Heart right ventricle (tissue), 16 donors: Measurements from ENCODE around the gene TOE1. TPM values are rescaled to one million over a fixed set of nuclear protein-coding genes. Genes with fewer than 3 reads are reported as not detected.
A peak's percentile ranks its signal among the peaks of the same experiment; 100 is the strongest.

ENCODE experiments used
- ATAC-seq, 8 donors: fragments of 200-7000 bp; cut with Tn5 transposase; one replicate each; pipeline ENCODE4 v1.9.1; 2020; ENCODE audit warnings: mild to moderate bottlenecking in 8 of 8, moderate library complexity in 8 of 8, moderate number of reproducible peaks in 1 of 8
- DNase-seq, 2 donors: peaks; one replicate each; pipeline ENCODE4 v3.0.0-alpha.2; 2020
- H3K27ac ChIP-seq, 10 donors: fragments of 200-600 bp; sonication (generic) in 2 of 10; one replicate each; pipeline versions ENCODE4 v1.5.0 to v1.8.0; 2020 to 2022; ENCODE audit warnings: mild to moderate bottlenecking in 3 of 10
- H3K27me3 ChIP-seq, 7 donors: fragments of 200-600 bp; one replicate each; pipeline ENCODE4 v1.8.0; 2021 to 2022; ENCODE audit warnings: mild to moderate bottlenecking in 2 of 7
- H3K36me3 ChIP-seq, 9 donors: fragments of 200-600 bp; sonication (generic) in 1 of 9; one replicate each; pipeline versions ENCODE4 v1.5.0 to v1.8.0; 2020 to 2022; ENCODE audit warnings: mild to moderate bottlenecking in 2 of 9
- H3K4me1 ChIP-seq, 9 donors: fragments of 200-600 bp; sonication (generic) in 1 of 9; one replicate each; pipeline versions ENCODE4 v1.5.0 to v1.8.0; 2020 to 2022; ENCODE audit warnings: mild to moderate bottlenecking in 4 of 9
- H3K4me3 ChIP-seq, 10 donors: fragments of 200-600 bp; sonication (generic) in 2 of 10; one replicate each; pipeline versions ENCODE4 v1.5.0 to v1.8.0; 2020 to 2022; ENCODE audit warnings: mild to moderate bottlenecking in 7 of 10, moderate library complexity in 2 of 10
- H3K9me3 ChIP-seq, 11 donors: fragments of 200-600 bp in 10 of 11; sonication (generic) in 2 of 11; one replicate each; pipeline versions ENCODE4 v1.5.0 to v1.8.0; 2013 to 2022; ENCODE audit warnings: mild to moderate bottlenecking in 2 of 11, control low read depth in 1 of 11, moderate library complexity in 1 of 11
- WGBS, 2 donors: extraction: QIAGEN DNeasy Blood & Tissue Kit; methylation state at CpG; one replicate each; pipeline ENCODE4 v1.1.7; 2013; ENCODE audit warnings: inconsistent platforms in 1 of 2; 5-methylcytosine and 5-hydroxymethylcytosine counted together
- intact Hi-C, 10 donors: fragments of 100-400 bp; cut with DNase I; formaldehyde crosslinking; loops; one replicate each; pipeline versions ENCODE4 v1.11.1 to v1.14.2; 2022
- polyA plus RNA-seq, 2 donors: library from polyadenylated mRNA; stranded (reverse); fragments of 200-250 nt; gene quantifications; one replicate each; pipeline ENCODE4 v1.2.3, GENCODE V29; 2013
- total RNA-seq, 10 donors: library from RNA; stranded (reverse); fragmentation: NEBNext Ultra II Directional in 3 of 10; extraction: Animal tissue kit (Norgen Biotek cat#: 25700) in 3 of 10; gene quantifications; one replicate each; pipeline versions ENCODE4 v1.2.1 to v1.2.4, GENCODE V29; 2021 to 2023
- TF ChIP-seq, protein P1 (sequence below), 9 donors: fragments of 200-600 bp; sonication (generic) in 2 of 9; IDR thresholded peaks; one replicate each; pipeline versions ENCODE4 v1.5.0 to v1.8.0; 2021 to 2022; ENCODE audit warnings: antibody characterized with exemption in 9 of 9, mild to moderate bottlenecking in 5 of 9, moderate library complexity in 1 of 9
- donor health status: Arrhythmogenic right ventricular cardiomyopathy.
- donor health status: ischemic (EF 13 %, LVEDD 7.1; RV severe dilation, severe dysfunction).
- donor health status: healthy with polysubstance abuse.
- donor health status: DM: no; HTN: yes; CAD: no.
- donor health status: DM: no; HTN: no; CAD: no.
- donor health status: ischemic (EF 25% LVEDD 6.9; RV normal size, moderate dysfunction).
- donor health status: ischemic (EF 25% LVEDD 5.7; RV mildly dilated, moderate dysfunction).
- donor health status: healthy.
- donor health status: DM: yes; HTN: yes; CAD: no.
- donor health status: Ischemic cardiomyopathy.
- donor health status: ischemic (EF 35%, LVEDD 5.7; RV mildly dilated, moderate dysfunction).
- donor health status: nonischemic (EF 11% LVEDD 7.7; RV severe dilation, severe dysfunction).
- donor health status: DM: yes; HTN: yes; CAD: no.
- donor health status: PGD.
- donor health status: ischemic (EF 29% LVEDD 5.4; RV normal size, mild dysfunction).
- donor health status: nonischemic (EF 23%, LVEDD 6.1; RV moderate dilation, normal function).

TOE1 gene
- total and polyA plus RNA-seq, 12 donors = 2.7 to 6.6 (median 4.1) TPM

DNA sequence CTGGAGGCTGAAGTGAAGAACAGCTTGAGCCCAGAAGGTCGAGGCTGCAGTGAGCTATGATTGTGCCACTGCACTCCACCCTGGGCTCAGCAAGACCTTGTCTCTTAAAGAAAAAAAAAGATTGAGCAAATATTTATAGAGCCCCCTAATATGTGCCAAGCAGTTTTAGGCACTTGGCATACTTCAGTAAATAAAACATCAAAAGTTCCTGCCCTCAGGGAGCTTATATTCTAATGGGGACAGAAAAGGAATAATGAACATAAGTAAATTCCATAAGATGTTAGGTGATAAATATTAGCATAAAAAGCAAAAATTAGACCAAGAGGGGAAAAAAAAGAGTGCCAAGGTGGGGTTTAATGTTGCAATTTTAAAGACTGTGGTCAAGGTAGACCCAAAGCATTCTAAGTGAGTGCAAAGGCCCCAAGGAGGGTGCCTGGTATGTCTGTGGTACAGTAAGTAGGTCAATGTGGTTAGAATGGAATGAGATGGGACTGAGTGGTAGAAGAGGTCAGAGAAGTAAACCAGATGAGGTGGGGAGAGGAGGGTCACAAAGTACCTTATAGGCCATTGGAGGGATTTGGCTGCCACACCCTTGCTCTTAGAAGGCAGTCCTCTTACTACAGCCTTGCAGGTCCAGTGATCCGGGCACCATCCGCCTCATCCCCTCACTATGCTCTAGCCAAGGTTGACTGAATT lies 2.2 kb upstream of the TOE1 start:
- ATAC-seq (no peak), DNase-seq (no peak)
- H3K27ac ChIP-seq = no peak overlapping the region
- H3K4me3 ChIP-seq = no peak overlapping the region
- no peaks in the 10 kb centered on the region for H3K27me3 ChIP-seq
- intact Hi-C loops = no loop called here
- no peaks in the 10 kb centered on the region for H3K9me3 ChIP-seq
- 76 to 92% methylated on average over 3 of the region's 3 CpGs for WGBS, 2 donors
- H3K4me1 ChIP-seq = peaks cover 11 to 43% (median 25%) of the 10 kb centered on the region in 9 donors
- H3K36me3 ChIP-seq = peaks cover 0 to 31% (median 23%) of the 10 kb centered on the region in 9 donors
- TF ChIP-seq, protein P1, sequence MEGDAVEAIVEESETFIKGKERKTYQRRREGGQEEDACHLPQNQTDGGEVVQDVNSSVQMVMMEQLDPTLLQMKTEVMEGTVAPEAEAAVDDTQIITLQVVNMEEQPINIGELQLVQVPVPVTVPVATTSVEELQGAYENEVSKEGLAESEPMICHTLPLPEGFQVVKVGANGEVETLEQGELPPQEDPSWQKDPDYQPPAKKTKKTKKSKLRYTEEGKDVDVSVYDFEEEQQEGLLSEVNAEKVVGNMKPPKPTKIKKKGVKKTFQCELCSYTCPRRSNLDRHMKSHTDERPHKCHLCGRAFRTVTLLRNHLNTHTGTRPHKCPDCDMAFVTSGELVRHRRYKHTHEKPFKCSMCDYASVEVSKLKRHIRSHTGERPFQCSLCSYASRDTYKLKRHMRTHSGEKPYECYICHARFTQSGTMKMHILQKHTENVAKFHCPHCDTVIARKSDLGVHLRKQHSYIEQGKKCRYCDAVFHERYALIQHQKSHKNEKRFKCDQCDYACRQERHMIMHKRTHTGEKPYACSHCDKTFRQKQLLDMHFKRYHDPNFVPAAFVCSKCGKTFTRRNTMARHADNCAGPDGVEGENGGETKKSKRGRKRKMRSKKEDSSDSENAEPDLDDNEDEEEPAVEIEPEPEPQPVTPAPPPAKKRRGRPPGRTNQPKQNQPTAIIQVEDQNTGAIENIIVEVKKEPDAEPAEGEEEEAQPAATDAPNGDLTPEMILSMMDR (IDR thresholded peaks at IDR 0.05) = no peak

DNA sequence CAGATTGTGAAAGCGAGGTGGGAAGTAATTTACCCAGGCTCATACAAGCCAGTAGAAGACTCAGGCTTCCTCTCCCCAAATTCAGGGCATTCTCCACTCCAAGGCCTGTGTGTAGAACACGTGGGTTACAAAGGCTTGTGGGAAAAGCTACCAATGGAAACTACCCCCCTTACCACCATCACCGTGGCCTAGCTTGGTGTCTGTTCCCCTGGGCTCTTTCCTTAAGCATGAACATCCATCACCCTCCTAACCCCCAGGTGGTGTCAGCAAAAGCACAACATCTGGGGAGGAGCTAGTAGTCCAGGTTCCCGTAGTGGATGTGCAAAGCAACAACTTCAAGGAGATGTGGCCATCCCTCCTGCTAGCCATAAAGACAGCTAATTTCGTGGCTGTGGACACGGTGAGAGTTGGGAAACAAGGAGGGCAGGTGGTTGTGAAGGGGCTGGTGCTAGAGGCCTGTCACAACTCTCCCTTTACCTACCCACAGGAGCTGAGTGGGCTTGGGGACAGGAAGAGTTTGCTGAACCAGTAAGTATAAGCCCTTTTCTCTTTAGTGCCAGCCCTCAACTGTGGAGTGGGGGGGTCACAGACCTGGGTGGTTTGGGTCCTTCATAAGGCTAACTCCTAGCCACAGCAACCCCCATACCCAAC lies 971 bp downstream of the TOE1 start:
- peaks cover 11 to 35% (median 25%) of the 10 kb centered on the region in 9 donors for H3K4me1 ChIP-seq
- WGBS, 2 donors = 34 to 44% methylated on average over 6 of the region's 6 CpGs
- H3K27ac ChIP-seq = peak overlapping the region in 9 of 10 donors; percentile 92 to 99 (median 97)
- H3K9me3 ChIP-seq = no peaks in the 10 kb centered on the region
- ATAC-seq (no peak), DNase-seq (no peak)
- intact Hi-C loops = no loop called here
- H3K27me3 ChIP-seq = no peaks in the 10 kb centered on the region
- TF ChIP-seq, protein P1 (IDR thresholded peaks at IDR 0.05) = no peak
- H3K36me3 ChIP-seq = peaks cover 0 to 47% (median 30%) of the 10 kb centered on the region in 9 donors
- H3K4me3 ChIP-seq = peak overlapping the region; percentile 58 to 91 (median 82)

DNA sequence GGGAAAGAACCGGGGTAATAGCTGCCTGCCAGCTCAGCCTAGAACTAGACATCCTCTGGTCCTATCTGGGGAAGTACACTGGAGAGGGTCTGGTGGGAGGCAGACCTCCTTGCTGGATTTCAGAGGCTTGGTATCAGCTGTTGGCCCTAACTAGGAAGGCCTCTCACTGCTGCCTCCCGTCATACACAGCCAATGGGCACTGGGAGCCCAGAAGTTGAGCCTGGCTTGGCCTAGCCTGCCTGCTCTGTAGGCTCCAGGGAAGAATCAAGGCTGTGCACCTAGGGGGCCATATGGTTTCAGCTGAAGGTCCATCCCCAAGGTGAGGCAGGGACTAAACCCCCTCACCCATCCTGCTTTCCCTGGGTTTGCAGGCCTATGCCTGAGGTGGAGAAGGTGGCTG lies 4.5 kb downstream of the TOE1 start:
- TF ChIP-seq, protein P1 (IDR thresholded peaks at IDR 0.05) = no peak
- H3K27me3 ChIP-seq = no peaks in the 10 kb centered on the region
- intact Hi-C loops = no loop called here
- no peaks in the 10 kb centered on the region for H3K9me3 ChIP-seq
- 93 to 98% methylated on average over 2 of the region's 2 CpGs for WGBS, 2 donors
- no peak overlapping the region for H3K4me3 ChIP-seq
- H3K36me3 ChIP-seq = peaks cover 0 to 57% (median 30%) of the 10 kb centered on the region in 9 donors
- no peak for ATAC-seq
- DNase-seq = no peak
- peaks cover 14 to 44% (median 36%) of the 10 kb centered on the region in 9 donors for H3K4me1 ChIP-seq
- H3K27ac ChIP-seq = no peak overlapping the region

DNA sequence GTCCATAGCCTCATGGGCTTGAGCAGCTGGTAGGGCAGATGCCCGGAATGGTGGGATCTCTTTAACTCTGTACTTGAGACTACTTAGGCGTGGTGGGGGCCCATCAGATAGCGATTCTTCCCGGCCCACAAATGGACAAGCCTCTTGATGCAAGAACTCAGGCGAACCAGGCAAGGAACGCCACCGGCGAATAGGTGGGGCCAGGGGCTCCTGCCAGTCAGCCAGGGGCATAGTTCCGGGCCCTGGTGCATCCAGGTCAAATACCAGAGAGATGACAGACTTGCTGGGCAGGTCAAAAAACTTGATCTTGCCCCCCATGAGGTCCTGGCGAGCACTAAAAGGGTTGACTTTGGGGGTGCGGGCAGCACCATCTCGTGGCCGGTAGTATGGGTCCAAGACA lies 5.0 kb downstream of the TOE1 start:
- no peak overlapping the region for H3K27ac ChIP-seq
- TF ChIP-seq, protein P1 (IDR thresholded peaks at IDR 0.05) = no peak
- intact Hi-C loops = no loop called here
- peaks cover 14 to 47% (median 38%) of the 10 kb centered on the region in 9 donors for H3K4me1 ChIP-seq
- H3K27me3 ChIP-seq = no peaks in the 10 kb centered on the region
- no peaks in the 10 kb centered on the region for H3K9me3 ChIP-seq
- 97% methylated on average over 13 of the region's 13 CpGs for WGBS, 2 donors
- DNase-seq (no peak), ATAC-seq (no peak)
- peaks cover 0 to 57% (median 30%) of the 10 kb centered on the region in 9 donors for H3K36me3 ChIP-seq
- no peak overlapping the region for H3K4me3 ChIP-seq
